Endodermal cell (in vitro differentiated cells): ENCODE data around the gene TECTA. TPM values are rescaled to one million over a fixed set of nuclear protein-coding genes. Genes with fewer than 3 reads are reported as not detected.
A peak's percentile ranks its signal among the peaks of the same experiment; 100 is the strongest.

Experiments used
- DNase-seq: peaks from one replicate; pipeline ENCODE4 v3.0.0-alpha.2; 2017
- H3K27ac ChIP-seq: 2 replicates; pipeline ENCODE4 v1.5.1; 2013; ENCODE audit warnings: mild to moderate bottlenecking, low read depth, low read length, moderate library complexity
- H3K27me3 ChIP-seq: 2 replicates; pipeline ENCODE4 v1.6.1; 2013; ENCODE audit warnings: mild to moderate bottlenecking, low read length, moderate library complexity; ENCODE audit not compliant: insufficient read depth, control insufficient read depth, poor library complexity, severe bottlenecking
- H3K36me3 ChIP-seq: 2 replicates; pipeline ENCODE4 v1.7.0; 2013; ENCODE audit warnings: mild to moderate bottlenecking, low read length, moderate library complexity; ENCODE audit not compliant: control insufficient read depth, insufficient read depth
- H3K4me1 ChIP-seq: one replicate; pipeline ENCODE4 v1.7.0; 2013; ENCODE audit warnings: low read length; ENCODE audit not compliant: control insufficient read depth, insufficient read depth
- H3K4me3 ChIP-seq: 2 replicates; pipeline ENCODE4 v1.5.1; 2013; ENCODE audit warnings: mild to moderate bottlenecking, low read length, moderate library complexity
- H3K9ac ChIP-seq: 2 replicates; pipeline ENCODE4 v1.6.1; 2013; ENCODE audit warnings: mild to moderate bottlenecking, low read length, moderate library complexity; ENCODE audit not compliant: poor library complexity, severe bottlenecking; ENCODE audit errors: extremely low read depth
- H3K9me3 ChIP-seq: 2 replicates; pipeline ENCODE4 v1.6.1; 2013; ENCODE audit warnings: mild to moderate bottlenecking, low read length, moderate library complexity; ENCODE audit not compliant: control insufficient read depth
- H3K27ac Mint-ChIP-seq: 2 replicates; pipeline ENCODE4 v1.8.0; 2020; ENCODE audit warnings: mixed read lengths
- H3K27me3 Mint-ChIP-seq: 2 replicates; pipeline ENCODE4 v1.8.0; 2021; ENCODE audit warnings: mild to moderate bottlenecking, mixed read lengths; ENCODE audit not compliant: insufficient read depth
- H3K36me3 Mint-ChIP-seq: 2 replicates; pipeline ENCODE4 v1.8.0; 2020; ENCODE audit warnings: low read depth, mixed read lengths
- H3K4me1 Mint-ChIP-seq: 2 replicates; pipeline ENCODE4 v1.8.0; 2020; ENCODE audit warnings: mixed read lengths
- H3K4me3 Mint-ChIP-seq: 2 replicates; pipeline ENCODE4 v1.8.0; 2020; ENCODE audit warnings: mild to moderate bottlenecking, moderate library complexity, mixed read lengths
- H3K9me3 Mint-ChIP-seq: 2 replicates; pipeline ENCODE4 v1.8.0; 2020; ENCODE audit warnings: mild to moderate bottlenecking, mixed read lengths
- CTCF ChIP-seq: fragments of 200-600 bp; sonication (generic); conservative IDR thresholded peaks from 2 replicates; pipeline ENCODE4 v1.5.0; 2021; ENCODE audit warnings: antibody characterized with exemption, mild to moderate bottlenecking
- WGBS, 2 experiments: methylation state at CpG; one replicate each; pipeline versions ENCODE4 v1.1.5 to v1.1.7; 2013; ENCODE audit warnings: missing lambda C conversion rate in 2 of 2, mixed read lengths in 1 of 2; ENCODE audit not compliant: insufficient coverage in 1 of 2, insufficient read length in 1 of 2; 5-methylcytosine and 5-hydroxymethylcytosine counted together
- total RNA-seq, 2 donors: library from RNA; stranded (reverse); fragmentation: NEBNext Ultra II Directional in 1 of 2; extraction: Animal tissue kit (Norgen Biotek cat#: 25700) in 1 of 2; gene quantifications; 2 replicates in 1 of 2; 3 replicates in 1 of 2; pipeline ENCODE4 v1.2.1, GENCODE V29; 2021

TECTA gene
- total RNA-seq, 2 donors from 2014 or later = 1.4 to 2.2 TPM

- Mint-ChIP-seq H3K36me3 (peaks cover 46% of the 10 kb centered on the region), H3K27me3 (no peaks in the 10 kb centered on the region), H3K9me3 (peaks cover 6% of the 10 kb centered on the region), H3K4me3 (no peak overlapping the region), H3K4me1 (no peaks in the 10 kb centered on the region), H3K27ac (peak overlapping the region; percentile 31)
- no peak for TF ChIP-seq CTCF
- no peak overlapping the region for H3K4me3 ChIP-seq
- H3K27ac ChIP-seq = peak overlapping the region; percentile 99
- peaks cover 4% of the 10 kb centered on the region for H3K9me3 ChIP-seq
- WGBS, 2 experiments = 10 to 70% methylated on average over 2 to 4 of the region's 5 CpGs
- peak; percentile 43 for DNase-seq
- H3K27me3 ChIP-seq = no peaks in the 10 kb centered on the region
- peaks cover 43% of the 10 kb centered on the region for H3K36me3 ChIP-seq
- no peaks in the 10 kb centered on the region for H3K4me1 ChIP-seq
- no peak overlapping the region for H3K9ac ChIP-seq
These were observed 29.1 kb upstream of the TECTA start for GRCh38 chr11:121071846-121072450.

- H3K4me3 ChIP-seq = no peak overlapping the region
- H3K9me3 ChIP-seq = no peaks in the 10 kb centered on the region
- H3K27ac ChIP-seq = no peak overlapping the region
- 97% methylated on average over 3 of the region's 3 CpGs; no CpG with 5 or more reads in 1 of the 2 experiments for whole genome bisulfite sequencing, 2 experiments
- H3K27me3 ChIP-seq = no peaks in the 10 kb centered on the region
- H3K36me3 ChIP-seq = peaks cover 34% of the 10 kb centered on the region
- H3K9ac ChIP-seq = no peak overlapping the region
- Mint-ChIP-seq H3K4me1 (no peaks in the 10 kb centered on the region), H3K36me3 (peaks cover 26% of the 10 kb centered on the region), H3K27ac (no peak overlapping the region), H3K27me3 (no peaks in the 10 kb centered on the region), H3K9me3 (no peaks in the 10 kb centered on the region), H3K4me3 (no peak overlapping the region)
- DNase-seq = no peak
- no peaks in the 10 kb centered on the region for H3K4me1 ChIP-seq
- no peak for TF ChIP-seq CTCF
These were observed 19.7 kb upstream of the TECTA start for GRCh38 chr11:121081321-121081720.

- H3K36me3 Mint-ChIP-seq = peaks cover 35% of the 10 kb centered on the region
- H3K27me3 Mint-ChIP-seq = no peaks in the 10 kb centered on the region
- no peak overlapping the region for H3K27ac ChIP-seq
- no peaks in the 10 kb centered on the region for H3K27me3 ChIP-seq
- H3K27ac Mint-ChIP-seq = no peak overlapping the region
- no peak overlapping the region for H3K9ac ChIP-seq
- WGBS, 2 experiments = 91% methylated on average over 1 of the region's 1 CpG; no CpG with 5 or more reads in 1 of the 2 experiments
- no peaks in the 10 kb centered on the region for H3K4me1 ChIP-seq
- no peak overlapping the region for H3K4me3 ChIP-seq
- no peak for DNase-seq
- H3K9me3 ChIP-seq = no peaks in the 10 kb centered on the region
- no peaks in the 10 kb centered on the region for H3K4me1 Mint-ChIP-seq
- TF ChIP-seq CTCF = no peak
- no peaks in the 10 kb centered on the region for H3K9me3 Mint-ChIP-seq
- H3K4me3 Mint-ChIP-seq = no peak overlapping the region
- H3K36me3 ChIP-seq = peaks cover 43% of the 10 kb centered on the region
These were observed 18.8 kb upstream of the TECTA start for GRCh38 chr11:121082219-121082618.
